KMS-11 (cell line): Measurements from ENCODE around the gene C13orf46.

Experiments
- H2AFZ ChIP-seq: fragments of 200-600 bp; sonication (generic); 2 replicates; pipeline ENCODE4 v1.6.1; 2016; ENCODE audit warnings: antibody characterized with exemption, mixed run types, low read depth
- H3K27ac ChIP-seq: fragments of 200-600 bp; sonication (generic); 2 replicates; pipeline ENCODE4 v1.6.1; 2016; ENCODE audit warnings: mild to moderate bottlenecking, mixed run types
- H3K27me3 ChIP-seq: fragments of 200-600 bp; sonication (generic); 2 replicates; pipeline ENCODE4 v1.6.1; 2017; ENCODE audit warnings: mild to moderate bottlenecking, low read depth, mixed run types, moderate library complexity; ENCODE audit not compliant: insufficient read depth
- H3K36me3 ChIP-seq: fragments of 200-600 bp; sonication (generic); 2 replicates; pipeline ENCODE4 v1.6.1; 2017; ENCODE audit warnings: mild to moderate bottlenecking, mixed run types; ENCODE audit not compliant: insufficient read depth
- H3K4me1 ChIP-seq: fragments of 200-600 bp; sonication (generic); 2 replicates; pipeline ENCODE4 v1.6.1; 2016; ENCODE audit warnings: mild to moderate bottlenecking, low read depth, mixed run types; ENCODE audit not compliant: poor library complexity, severe bottlenecking
- H3K4me2 ChIP-seq: fragments of 200-600 bp; sonication (generic); 2 replicates; pipeline ENCODE4 v1.7.0; 2016; ENCODE audit warnings: mild to moderate bottlenecking, mixed run types
- H3K4me3 ChIP-seq: fragments of 200-600 bp; sonication (generic); IDR thresholded peaks from 2 replicates; pipeline ENCODE4 v1.6.1; 2017; ENCODE audit warnings: low read depth, low read length, mixed read lengths; ENCODE audit not compliant: insufficient read depth
- H3K79me2 ChIP-seq: fragments of 200-600 bp; sonication (generic); 2 replicates; pipeline ENCODE4 v1.6.1; 2016; ENCODE audit warnings: low read depth, mixed run types; ENCODE audit not compliant: insufficient read depth
- H3K9ac ChIP-seq: fragments of 200-600 bp; sonication (generic); 2 replicates; pipeline ENCODE4 v1.6.1; 2016; ENCODE audit warnings: mild to moderate bottlenecking, mixed run types
- H4K20me1 ChIP-seq: fragments of 200-600 bp; sonication (generic); 2 replicates; pipeline ENCODE4 v1.6.1; 2016; ENCODE audit warnings: mild to moderate bottlenecking, mixed run types; ENCODE audit not compliant: insufficient read depth
- TF ChIP-seq, protein P1 (sequence below): fragments of 200-600 bp; sonication (generic); conservative IDR thresholded peaks from 2 replicates; pipeline ENCODE4 v1.6.1; 2017; ENCODE audit warnings: low read depth, mild to moderate bottlenecking, antibody characterized with exemption, low read length, moderate library complexity, mixed read lengths

C13orf46 gene

DNA sequence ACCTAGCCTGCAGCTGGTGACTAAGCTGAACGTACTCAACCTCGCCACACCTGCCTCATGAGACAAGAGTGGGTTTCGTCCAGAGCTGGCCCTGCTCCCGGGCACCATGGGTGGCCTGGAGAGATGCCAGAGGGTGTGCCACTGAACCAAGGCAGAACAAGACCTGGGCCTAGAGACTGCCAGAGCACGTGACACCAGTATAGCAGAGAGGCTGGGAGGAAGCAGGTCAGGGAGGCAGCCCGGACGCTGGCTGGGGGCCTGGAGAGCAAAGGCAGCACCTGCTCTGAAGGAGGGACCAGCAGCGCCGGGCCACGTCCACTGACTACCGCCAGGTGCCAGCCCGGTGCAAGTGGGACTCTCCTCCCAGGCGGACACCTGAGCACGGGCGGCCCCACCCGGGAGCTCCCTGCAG, 7.3 kb upstream of the C13orf46 start:
- no peaks in the 10 kb centered on the region for H3K27me3 ChIP-seq
- no peak overlapping the region for H3K27ac ChIP-seq
- H3K4me2 ChIP-seq: no peak overlapping the region
- H3K4me1 ChIP-seq: no peaks in the 10 kb centered on the region
- no peak overlapping the region for H3K9ac ChIP-seq
- H2AFZ ChIP-seq: no peak overlapping the region
- no peaks in the 10 kb centered on the region for H4K20me1 ChIP-seq
- no peaks in the 10 kb centered on the region for H3K79me2 ChIP-seq
- TF ChIP-seq, protein P1, sequence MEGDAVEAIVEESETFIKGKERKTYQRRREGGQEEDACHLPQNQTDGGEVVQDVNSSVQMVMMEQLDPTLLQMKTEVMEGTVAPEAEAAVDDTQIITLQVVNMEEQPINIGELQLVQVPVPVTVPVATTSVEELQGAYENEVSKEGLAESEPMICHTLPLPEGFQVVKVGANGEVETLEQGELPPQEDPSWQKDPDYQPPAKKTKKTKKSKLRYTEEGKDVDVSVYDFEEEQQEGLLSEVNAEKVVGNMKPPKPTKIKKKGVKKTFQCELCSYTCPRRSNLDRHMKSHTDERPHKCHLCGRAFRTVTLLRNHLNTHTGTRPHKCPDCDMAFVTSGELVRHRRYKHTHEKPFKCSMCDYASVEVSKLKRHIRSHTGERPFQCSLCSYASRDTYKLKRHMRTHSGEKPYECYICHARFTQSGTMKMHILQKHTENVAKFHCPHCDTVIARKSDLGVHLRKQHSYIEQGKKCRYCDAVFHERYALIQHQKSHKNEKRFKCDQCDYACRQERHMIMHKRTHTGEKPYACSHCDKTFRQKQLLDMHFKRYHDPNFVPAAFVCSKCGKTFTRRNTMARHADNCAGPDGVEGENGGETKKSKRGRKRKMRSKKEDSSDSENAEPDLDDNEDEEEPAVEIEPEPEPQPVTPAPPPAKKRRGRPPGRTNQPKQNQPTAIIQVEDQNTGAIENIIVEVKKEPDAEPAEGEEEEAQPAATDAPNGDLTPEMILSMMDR: no peak
- no peak overlapping the region for H3K4me3 ChIP-seq
- no peaks in the 10 kb centered on the region for H3K36me3 ChIP-seq

GRCh38 chr13:113980489-113981064, 6.7 kb upstream of the C13orf46 start:
- no peaks in the 10 kb centered on the region for H3K79me2 ChIP-seq
- TF ChIP-seq, protein P1: no peak
- H3K4me3 ChIP-seq: no peak overlapping the region
- H3K36me3 ChIP-seq: no peaks in the 10 kb centered on the region
- no peaks in the 10 kb centered on the region for H3K27me3 ChIP-seq
- no peak overlapping the region for H2AFZ ChIP-seq
- H3K27ac ChIP-seq: no peak overlapping the region
- H3K4me1 ChIP-seq: no peaks in the 10 kb centered on the region
- no peak overlapping the region for H3K4me2 ChIP-seq
- H4K20me1 ChIP-seq: no peaks in the 10 kb centered on the region
- no peak overlapping the region for H3K9ac ChIP-seq

- H3K4me2 ChIP-seq: no peak overlapping the region
- H4K20me1 ChIP-seq: no peaks in the 10 kb centered on the region
- TF ChIP-seq, protein P1: no peak
- H3K36me3 ChIP-seq: no peaks in the 10 kb centered on the region
- no peaks in the 10 kb centered on the region for H3K79me2 ChIP-seq
- H2AFZ ChIP-seq: no peak overlapping the region
- H3K27ac ChIP-seq: no peak overlapping the region
- no peak overlapping the region for H3K4me3 ChIP-seq
- no peak overlapping the region for H3K9ac ChIP-seq
- H3K4me1 ChIP-seq: no peaks in the 10 kb centered on the region
- H3K27me3 ChIP-seq: no peaks in the 10 kb centered on the region
Measured at GRCh38 chr13:113979791-113980471, 6.1 kb upstream of the C13orf46 start.

DNA sequence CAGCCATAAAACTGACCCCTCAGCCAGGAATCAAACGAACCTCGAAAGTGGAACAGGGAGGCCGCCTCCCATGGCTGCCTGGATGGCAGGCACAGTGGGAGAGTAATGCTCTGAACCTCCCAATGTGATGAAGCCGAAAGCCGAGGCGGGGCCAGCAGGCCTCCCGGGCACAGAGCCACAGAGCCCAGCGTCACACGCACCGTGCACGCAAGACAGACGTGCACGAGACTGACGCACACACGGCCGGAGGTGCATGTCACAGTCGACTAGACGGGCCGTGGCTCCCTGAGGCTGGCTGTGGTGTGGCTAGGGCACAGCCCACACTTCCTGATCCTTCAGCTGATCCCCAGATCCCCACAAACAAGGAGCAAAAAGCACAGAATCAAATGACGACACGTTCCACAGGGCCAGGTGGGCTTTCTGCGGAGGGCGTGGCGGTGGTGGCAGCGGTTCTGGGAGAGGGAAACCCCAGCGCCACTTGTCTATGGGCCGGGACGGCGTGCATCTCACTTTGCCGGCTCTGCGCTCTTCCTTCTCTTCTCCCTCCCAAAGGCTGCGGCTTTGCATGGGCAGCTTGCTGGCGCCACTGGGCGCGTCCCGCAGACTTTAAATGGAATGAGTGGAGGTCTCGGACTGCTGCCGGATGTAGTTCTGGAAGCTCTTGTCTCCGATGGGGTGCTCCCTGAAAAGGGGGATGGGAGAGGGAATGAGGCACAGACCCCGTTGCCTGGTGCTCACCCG, 5.0 kb upstream of the C13orf46 start:
- Histone ChIP-seq H3K79me2 (no peaks in the 10 kb centered on the region), H3K4me2 (no peak overlapping the region), H3K27me3 (no peaks in the 10 kb centered on the region), H3K36me3 (no peaks in the 10 kb centered on the region), H3K4me1 (no peaks in the 10 kb centered on the region), H4K20me1 (no peaks in the 10 kb centered on the region), H3K4me3 (no peak overlapping the region), H3K9ac (no peak overlapping the region), H2AFZ (no peak overlapping the region), H3K27ac (no peak overlapping the region)
- TF ChIP-seq, protein P1: no peak
